K562 (cell line): ENCODE measurements around the gene CADPS2. TPM values are rescaled to one million over a fixed set of nuclear protein-coding genes. Genes with fewer than 3 reads are reported as not detected.

ENCODE experiments used
- ATAC-seq: fragments of 200-7000 bp; cut with Tn5 transposase; 3 replicates; pipeline ENCODE4 v1.9.1; 2020; ENCODE audit warnings: moderate library complexity
- BruUV-seq: library from RNA; stranded (reverse); fragments of 400-500 nt; replicated peaks from 2 replicates; lab custom pipeline; 2021; lab: Mats Ljungman, UMichigan
- CTCF ChIA-PET: fragments of 300-600 bp; formaldehyde crosslinking; extraction: SDS; loops from one replicate; lab custom pipeline; 2021; ENCODE audit warnings: low intra/inter-chr PET ratio; lab: Yijun Ruan, JAX
- POLR2A ChIA-PET: fragments of 300-600, 350-650 bp; sonication (Branson Sonifier 250); formaldehyde crosslinking; extraction: SDS; loops from one replicate; lab custom pipeline; 2021; ENCODE audit warnings: antibody characterized with exemption, inconsistent platforms; lab: Yijun Ruan, JAX
- DNase-seq, 4 experiments: peaks; one replicate each; pipeline versions ENCODE4 v3.0.0 to v3.0.0-alpha.2; 2011 to 2018; ENCODE audit warnings: low spot score in 3 of 4, mixed read lengths in 3 of 4; ENCODE audit errors: extremely low read depth in 1 of 4
- FAIRE-seq: peaks from 2 replicates; lab custom pipeline; 2011; peaks lifted over from hg19 to GRCh38; lab: Jason Lieb, UNC
- H2AFZ ChIP-seq: 2 replicates; pipeline ENCODE4 v1.6.0; 2011; ENCODE audit warnings: low read depth, low read length, control low read depth, inconsistent platforms
- H3K27ac ChIP-seq: fragments of 200-600 bp; 3 replicates; pipeline ENCODE4 v1.8.0; 2011; ENCODE audit warnings: low read depth, mild to moderate bottlenecking, control low read depth, inconsistent platforms, low read length, moderate library complexity, mixed read lengths; ENCODE audit errors: extremely low read depth
- H3K27me3 ChIP-seq, 2 experiments: fragments of 300-600 bp in 1 of 2; 2 replicates in 1 of 2; 3 replicates in 1 of 2; pipeline versions ENCODE4 v1.6.0 to v1.8.0; 2011; ENCODE audit warnings: inconsistent platforms in 2 of 2, low read length in 2 of 2, mild to moderate bottlenecking in 1 of 2, mixed read lengths in 1 of 2, moderate library complexity in 1 of 2; ENCODE audit not compliant: control insufficient read depth in 2 of 2, insufficient read depth in 2 of 2
- H3K36me3 ChIP-seq: fragments of 300-600 bp; 3 replicates; pipeline ENCODE4 v1.8.0; 2011; ENCODE audit warnings: mild to moderate bottlenecking, low read length, inconsistent platforms; ENCODE audit not compliant: control insufficient read depth, insufficient read depth
- H3K4me1 ChIP-seq, 2 experiments: fragments of 200-600 bp in 1 of 2; replicated peaks in 1 of 2; 2 replicates in 1 of 2; 3 replicates in 1 of 2; pipeline versions ENCODE4 v1.5.1 to v1.8.0; 2011; ENCODE audit warnings: inconsistent platforms in 2 of 2, low read length in 2 of 2, mild to moderate bottlenecking in 1 of 2, mixed read lengths in 1 of 2, moderate library complexity in 1 of 2; ENCODE audit not compliant: control insufficient read depth in 2 of 2, insufficient read depth in 2 of 2
- H3K4me2 ChIP-seq: 2 replicates; pipeline ENCODE4 v1.6.1; 2011; ENCODE audit warnings: low read length, control low read depth, inconsistent platforms, mixed read lengths; ENCODE audit not compliant: insufficient read depth
- H3K4me3 ChIP-seq: fragments of 200-600 bp; sonication (generic), shearing (Covaris generic); 2 replicates; pipeline ENCODE4 v1.5.1; 2016; ENCODE audit warnings: control low read depth, inconsistent platforms
- H3K79me2 ChIP-seq: fragments of 200-600 bp; 3 replicates; pipeline ENCODE4 v1.8.0; 2011; ENCODE audit warnings: low read length, inconsistent platforms; ENCODE audit not compliant: control insufficient read depth, insufficient read depth
- H3K9ac ChIP-seq, 2 experiments: 2 replicates each; pipeline versions ENCODE4 v1.6.0 to v1.6.1; 2011; ENCODE audit warnings: low read depth in 2 of 2, low read length in 2 of 2, control low read depth in 1 of 2, inconsistent platforms in 1 of 2, mild to moderate bottlenecking in 1 of 2, mixed read lengths in 1 of 2; ENCODE audit not compliant: insufficient read depth in 1 of 2
- H3K9me1 ChIP-seq: one replicate; pipeline ENCODE4 v1.6.0; 2011; ENCODE audit warnings: inconsistent platforms, mild to moderate bottlenecking, low read length, moderate library complexity; ENCODE audit not compliant: control insufficient read depth, insufficient read depth
- H3K9me3 ChIP-seq: replicated peaks from 2 replicates; pipeline ENCODE4 v1.5.1; 2011; ENCODE audit warnings: low read depth, low read length, inconsistent platforms; ENCODE audit not compliant: control insufficient read depth, insufficient read depth
- H4K20me1 ChIP-seq: replicated peaks from 2 replicates; pipeline ENCODE4 v1.6.1; 2011; ENCODE audit warnings: low read length, inconsistent platforms, mixed read lengths; ENCODE audit not compliant: control insufficient read depth, insufficient read depth
- ARHGAP35 ChIP-seq: fragments of 450-650 bp; IDR thresholded peaks from 2 replicates; pipeline ENCODE4 v1.6.1; 2018; ENCODE audit not compliant: partially characterized antibody
- CCAR2 ChIP-seq: fragments of 200-400 bp; formaldehyde crosslinking; IDR thresholded peaks from 2 replicates; pipeline ENCODE4 v1.6.1; 2017; ENCODE audit warnings: mild to moderate bottlenecking, low read depth, low read length
- CREB5 ChIP-seq: fragments of 250-450 bp; sonication (Bioruptor Pico); IDR thresholded peaks from 2 replicates; pipeline ENCODE4 v1.5.0; 2020; ENCODE audit warnings: mild to moderate bottlenecking
- CXXC5 ChIP-seq: fragments of 250-450 bp; sonication (Bioruptor Pico); IDR thresholded peaks from 2 replicates; pipeline ENCODE4 v1.8.0; 2022; ENCODE audit warnings: inconsistent platforms, mild to moderate bottlenecking, moderate library complexity
- FOXK2 ChIP-seq, 2 experiments: fragments of 450-650 bp; IDR thresholded peaks in 1 of 2; conservative IDR thresholded peaks in 1 of 2; 2 replicates each; pipeline ENCODE4 v1.6.1; 2016; ENCODE audit warnings: low read depth in 2 of 2, mild to moderate bottlenecking in 1 of 2
- GATAD2B ChIP-seq: fragments of 450-650 bp; IDR thresholded peaks from 2 replicates; pipeline ENCODE4 v1.6.1; 2017; ENCODE audit warnings: mild to moderate bottlenecking, borderline replicate concordance
- IFI16 ChIP-seq: fragments of 250-450 bp; sonication (Bioruptor Pico); IDR thresholded peaks from 2 replicates; pipeline ENCODE4 v2.1.2; 2022; ENCODE audit warnings: mild to moderate bottlenecking, inconsistent platforms
- IRF2 ChIP-seq: sonication (generic); formaldehyde crosslinking; IDR thresholded peaks from 2 replicates; pipeline ENCODE4 v1.8.1; 2022; ENCODE audit warnings: mild to moderate bottlenecking, missing genetic modification reagents
- MAFG ChIP-seq: fragments of 450-650 bp; conservative IDR thresholded peaks from 2 replicates; pipeline ENCODE4 v1.6.1; 2016; ENCODE audit warnings: missing genetic modification characterization, missing compliant biosample characterization
- MTF1 ChIP-seq: fragments of 250-450 bp; sonication (Bioruptor Pico); IDR thresholded peaks from 2 replicates; pipeline ENCODE4 v1.9.0; 2021; ENCODE audit warnings: moderate library complexity, mild to moderate bottlenecking, inconsistent platforms, borderline replicate concordance
- MYC ChIP-seq, 2 experiments: fragments of 250-450 bp in 1 of 2; sonication (Bioruptor Pico) in 1 of 2; IDR thresholded peaks; 2 replicates each; pipeline versions ENCODE4 v1.5.1 to v1.6.1; 2012 to 2021; ENCODE audit warnings: low read depth in 2 of 2, borderline replicate concordance in 1 of 2, improper control_type of control experiment in 1 of 2, low read length in 1 of 2, mild to moderate bottlenecking in 1 of 2, moderate library complexity in 1 of 2
- NELFE ChIP-seq: IDR thresholded peaks from 2 replicates; pipeline ENCODE4 v1.6.1; 2011; ENCODE audit warnings: mild to moderate bottlenecking; ENCODE audit not compliant: insufficient read depth, insufficient read length
- PCBP1 ChIP-seq: fragments of 200-400 bp; formaldehyde crosslinking; IDR thresholded peaks from 2 replicates; pipeline ENCODE4 v1.6.1; 2018; ENCODE audit warnings: mild to moderate bottlenecking, low read depth, low read length; ENCODE audit not compliant: poor library complexity, severe bottlenecking
- PHF8 ChIP-seq: fragments of 200-600 bp; sonication (generic); IDR thresholded peaks from 2 replicates; pipeline ENCODE4 v1.6.1; 2012; ENCODE audit warnings: mixed run types, mild to moderate bottlenecking, inconsistent platforms, low read length, moderate library complexity, borderline replicate concordance
- TRIM25 ChIP-seq: fragments of 450-650 bp; IDR thresholded peaks from 2 replicates; pipeline ENCODE4 v1.7.0; 2016; ENCODE audit warnings: borderline replicate concordance
- WHSC1 ChIP-seq: IDR thresholded peaks from one replicate; pipeline ENCODE4 v1.6.1; 2012; ENCODE audit warnings: low read length, control low read depth, inconsistent platforms
- ZKSCAN8 ChIP-seq: fragments of 200-800 bp; sonication (Bioruptor generic); IDR thresholded peaks from 2 replicates; pipeline ENCODE4 v1.6.1; 2016; ENCODE audit warnings: missing genetic modification characterization, missing compliant biosample characterization
- WGBS: fragments of 100-300 bp; shearing (Covaris generic); methylation state at CpG from one replicate; pipeline ENCODE4 v1.1.6; 2016; ENCODE audit warnings: low coverage, mixed read lengths; ENCODE audit not compliant: insufficient coverage; ENCODE audit errors: missing lambda C conversion rate; 5-methylcytosine and 5-hydroxymethylcytosine counted together
- in situ Hi-C: fragments of 300-500 bp; cut with MboI; formaldehyde crosslinking; loops from 4 replicates; pipeline ENCODE4 v1.15.0; 2018; ENCODE audit warnings: inconsistent platforms, mixed read lengths
- intact Hi-C: fragments of 100-400 bp; cut with micrococcal nuclease; formaldehyde crosslinking; loops from 2 replicates; pipeline ENCODE4 v1.14.2; 2022
- polyA plus RNA-seq, 8 experiments: library from polyadenylated mRNA; depleted of rRNA in 4 of 8; stranded (reverse) in 5 of 8; unstranded in 3 of 8; fragments of >200 nt; fragmentation: Nextera tagmentation in 2 of 8; fragmentation: Illumina TruSeq in 1 of 8; extraction: Ambion mirVana in 2 of 8; extraction: Trizol in 1 of 8; gene quantifications; 2 replicates each; pipeline versions ENCODE4 v1.2.1 to v1.2.3, GENCODE V29; 2011 to 2014; ENCODE audit warnings: inconsistent platforms in 1 of 8, missing spikeins in 1 of 8
- total RNA-seq, 7 experiments: library from RNA; depleted of rRNA in 6 of 7; stranded (reverse); fragments of >200 nt in 6 of 7; fragmentation: Illumina TruSeq in 2 of 7; extraction: Trizol in 2 of 7; gene quantifications; 2 replicates each; pipeline versions ENCODE4 v1.2.1 to v1.2.3, GENCODE V29; 2011 to 2021; ENCODE audit warnings: low replicate concordance in 1 of 7
- TF ChIP-seq, protein P1 (sequence below), 2 experiments: fragments of 200-800 bp in 1 of 2; sonication (Bioruptor generic) in 1 of 2; sonication (generic) in 1 of 2; formaldehyde crosslinking in 1 of 2; IDR thresholded peaks in 1 of 2; conservative IDR thresholded peaks in 1 of 2; 2 replicates each; pipeline versions ENCODE4 v1.5.0 to v1.6.1; 2016 to 2020; ENCODE audit warnings: missing compliant biosample characterization in 1 of 2, missing genetic modification characterization in 1 of 2, missing genetic modification reagents in 1 of 2

CADPS2 gene
- total and polyA plus RNA-seq, 9 of the 15 experiments (the other 6 are each of a cell fraction or from before 2014, with no cell fraction given): 0.03 to 0.14 (median 0.04) TPM; not detected in 1

GRCh38 chr7:122549578-122549977, 336.7 kb downstream of the CADPS2 start:
- Histone ChIP-seq H4K20me1 (no peaks in the 10 kb centered on the region), H3K9me3 (no peaks in the 10 kb centered on the region; the same call in 1 of the 2 replicates), H3K27ac (no peak overlapping the region), H3K9ac (no peak overlapping the region), H3K79me2 (no peaks in the 10 kb centered on the region), H3K4me1 (no peaks in the 10 kb centered on the region), H3K4me2 (no peak overlapping the region), H3K27me3 (no peaks in the 10 kb centered on the region), H3K36me3 (no peaks in the 10 kb centered on the region), H2AFZ (no peak overlapping the region), H3K9me1 (no peaks in the 10 kb centered on the region), H3K4me3 (no peak overlapping the region)
- CTCF ChIA-PET: no interaction called here
- ATAC-seq (no peak), DNase-seq (no peak), FAIRE-seq (no peak)
- intact Hi-C loops (no loop called here), in situ Hi-C loops (no loop called here)
- under 1% methylated on average over 5 of the region's 5 CpGs for WGBS
- TF ChIP-seq TRIM25 (no peak), MTF1 (CRISPR knock-in tag) (no peak), IRF2 (CRISPR knock-in tag) (no peak), MAFG (tag) (no peak), NELFE (no peak), ZKSCAN8 (no peak), ARHGAP35 (no peak), CXXC5 (CRISPR knock-in tag) (no peak), CREB5 (CRISPR knock-in tag) (no peak), WHSC1 (no peak), IFI16 (no peak), FOXK2 (conservative IDR thresholded peaks at IDR 0.05 in 1 of 2, IDR thresholded peaks at IDR 0.05 in 1 of 2; ENCODE audit: low read depth in 2 of 2) (no peak), MYC (IDR thresholded peaks at IDR 0.05; ENCODE audit: low read depth, low read length) (no peak), MYC (CRISPR knock-in tag; IDR thresholded peaks at IDR 0.05; ENCODE audit: borderline replicate concordance, low read depth) (no peak), CCAR2 (no peak), PCBP1 (no peak), PHF8 (no peak), GATAD2B (no peak)
- TF ChIP-seq, protein P1, sequence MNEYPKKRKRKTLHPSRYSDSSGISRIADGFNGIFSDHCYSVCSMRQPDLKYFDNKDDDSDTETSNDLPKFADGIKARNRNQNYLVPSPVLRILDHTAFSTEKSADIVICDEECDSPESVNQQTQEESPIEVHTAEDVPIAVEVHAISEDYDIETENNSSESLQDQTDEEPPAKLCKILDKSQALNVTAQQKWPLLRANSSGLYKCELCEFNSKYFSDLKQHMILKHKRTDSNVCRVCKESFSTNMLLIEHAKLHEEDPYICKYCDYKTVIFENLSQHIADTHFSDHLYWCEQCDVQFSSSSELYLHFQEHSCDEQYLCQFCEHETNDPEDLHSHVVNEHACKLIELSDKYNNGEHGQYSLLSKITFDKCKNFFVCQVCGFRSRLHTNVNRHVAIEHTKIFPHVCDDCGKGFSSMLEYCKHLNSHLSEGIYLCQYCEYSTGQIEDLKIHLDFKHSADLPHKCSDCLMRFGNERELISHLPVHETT (CRISPR knock-in tag; conservative IDR thresholded peaks at IDR 0.05 in 1 of 2, IDR thresholded peaks at IDR 0.05 in 1 of 2): no peak
- POLR2A ChIA-PET: no interaction called here
- no TSS peak for BruUV-seq
